Activated CD8-positive, alpha-beta T cell treated with anti-CD3 and anti-CD28 coated beads for 36 hours (primary cell): Measurements from ENCODE around the gene FAM98C. TPM values are rescaled to one million over a fixed set of nuclear protein-coding genes. Genes with fewer than 3 reads are reported as not detected.

Experiments
- ATAC-seq: fragments of 200-7000 bp; cut with Tn5 transposase; one replicate; pipeline ENCODE4 v1.10.0; 2021; ENCODE audit warnings: mild to moderate bottlenecking, moderate library complexity
- CTCF ChIA-PET: fragments of 350-600 bp; sonication (Branson Sonifier 250); formaldehyde crosslinking; loops from one replicate; lab custom pipeline; 2021; ENCODE audit warnings: antibody characterized with exemption; lab: Charles Lee
- POLR2A ChIA-PET: fragments of 350-600 bp; sonication (Branson Sonifier 250); formaldehyde crosslinking; loops from one replicate; lab custom pipeline; 2021; ENCODE audit warnings: antibody characterized with exemption; lab: Charles Lee
- DNase-seq: peaks from one replicate; pipeline ENCODE4 v3.0.0-alpha.2; 2020
- H3K27ac Mint-ChIP-seq: one replicate; pipeline ENCODE4 v1.8.0; 2021; ENCODE audit warnings: mild to moderate bottlenecking, mixed read lengths
- H3K27me3 Mint-ChIP-seq: one replicate; pipeline ENCODE4 v1.8.0; 2021; ENCODE audit warnings: mixed read lengths
- H3K36me3 Mint-ChIP-seq: one replicate; pipeline ENCODE4 v1.8.0; 2021; ENCODE audit warnings: low read depth, mixed read lengths
- H3K4me1 Mint-ChIP-seq: one replicate; pipeline ENCODE4 v1.8.0; 2021; ENCODE audit warnings: low read depth, mixed read lengths
- H3K4me3 Mint-ChIP-seq: one replicate; pipeline ENCODE4 v1.8.0; 2021; ENCODE audit warnings: mild to moderate bottlenecking, moderate library complexity, mixed read lengths
- H3K9me3 Mint-ChIP-seq: one replicate; pipeline ENCODE4 v1.8.0; 2021; ENCODE audit warnings: mixed read lengths
- CTCF ChIP-seq: fragments of 200-600 bp; IDR thresholded peaks from one replicate; pipeline ENCODE4 v1.8.0; 2022; ENCODE audit warnings: antibody characterized with exemption, mild to moderate bottlenecking
- intact Hi-C: fragments of 100-400 bp; cut with micrococcal nuclease; formaldehyde crosslinking; loops from one replicate; pipeline ENCODE4 v1.10.0; 2022
- total RNA-seq, 2 experiments: library from RNA; stranded (reverse); gene quantifications; one replicate each; pipeline ENCODE4 v1.2.3, GENCODE V29; 2021

The FAM98C gene
- total RNA-seq, 2 experiments from 2014 or later = 11.7 to 12.5 TPM

- ATAC-seq (peak; percentile 58), DNase-seq (peak; percentile 62)
- Mint-ChIP-seq H3K4me3 (no peak overlapping the region), H3K36me3 (no peaks in the 10 kb centered on the region), H3K27me3 (peaks cover 16% of the 10 kb centered on the region), H3K27ac (peak overlapping the region; percentile 90), H3K4me1 (peaks cover 29% of the 10 kb centered on the region), H3K9me3 (no peaks in the 10 kb centered on the region)
- intact Hi-C loops = no loop called here
- ChIA-PET CTCF (interaction anchor here (1.8 kb wide), 1 partner anchor 26 kb away, joined by 8 read pairs; the partner anchor contains the start of gene FAM98C), POLR2A (no interaction called here)
- no peak for TF ChIP-seq CTCF
Observed at GRCh38 chr19:38429055-38429810, 26.3 kb downstream of the FAM98C start.

- intact Hi-C loops = no loop called here
- no peaks in the 10 kb centered on the region for H3K9me3 Mint-ChIP-seq
- no peaks in the 10 kb centered on the region for H3K36me3 Mint-ChIP-seq
- ChIA-PET CTCF (no interaction called here), POLR2A (no interaction called here)
- H3K27me3 Mint-ChIP-seq = peaks cover 18% of the 10 kb centered on the region
- ATAC-seq (no peak), DNase-seq (no peak)
- H3K27ac Mint-ChIP-seq = peak overlapping the region; percentile 90
- no peak overlapping the region for H3K4me3 Mint-ChIP-seq
- H3K4me1 Mint-ChIP-seq = peaks cover 31% of the 10 kb centered on the region
- no peak for TF ChIP-seq CTCF
Observed at GRCh38 chr19:38429811-38430156, 26.9 kb downstream of the FAM98C start.

GRCh38 chr19:38430931-38431330 lies 28.0 kb downstream of the FAM98C start:
- H3K36me3 Mint-ChIP-seq = no peaks in the 10 kb centered on the region

GRCh38 chr19:38433268-38433733 lies 30.4 kb downstream of the FAM98C start, which contains the start of gene RYR1:
Gene RYR1 (plus strand): TSS chr19:38433691. CDS start chr19:38433830, 139 bp downstream.
- peak within 1 kb of the TSS; percentile 40 for H3K4me3 Mint-ChIP-seq
- intact Hi-C loops = no loop called here
- H3K36me3 Mint-ChIP-seq = no peaks in the 10 kb centered on the region
- no peaks in the 10 kb centered on the region for H3K9me3 Mint-ChIP-seq
- ChIA-PET CTCF (interaction anchor here (1.2 kb wide), 1 partner anchor 110 kb away, joined by 3 read pairs; no protein-coding TSS in a partner anchor), POLR2A (no interaction called here)
- no peak for TF ChIP-seq CTCF
- ATAC-seq (peak; percentile 75), DNase-seq (peak; percentile 73)
- H3K4me1 Mint-ChIP-seq = peaks cover 19% of the 10 kb centered on the region
- peaks cover 21% of the 10 kb centered on the region for H3K27me3 Mint-ChIP-seq
- H3K27ac Mint-ChIP-seq = no peak within 1 kb of the TSS

More at GRCh38 chr19:38430931-38431330, 28.0 kb downstream of the FAM98C start:
- H3K4me3 Mint-ChIP-seq = no peak overlapping the region
- POLR2A ChIA-PET = no interaction called here
- no peak for DNase-seq
- H3K27ac Mint-ChIP-seq = no peak overlapping the region
- H3K4me1 Mint-ChIP-seq = peaks cover 28% of the 10 kb centered on the region
- no peak for ATAC-seq
- intact Hi-C loops = no loop called here
- CTCF ChIA-PET = interaction anchor here (2.3 kb wide), 1 partner anchor 28 kb away, joined by 6 read pairs; the partner anchor contains the start of gene FAM98C
- H3K9me3 Mint-ChIP-seq = no peaks in the 10 kb centered on the region
- TF ChIP-seq CTCF = no peak
- H3K27me3 Mint-ChIP-seq = peaks cover 19% of the 10 kb centered on the region

- no peak for TF ChIP-seq CTCF
- H3K9me3 Mint-ChIP-seq = no peaks in the 10 kb centered on the region
- H3K27me3 Mint-ChIP-seq = peaks cover 21% of the 10 kb centered on the region
- no peaks in the 10 kb centered on the region for H3K36me3 Mint-ChIP-seq
- no peak overlapping the region for H3K27ac Mint-ChIP-seq
- ATAC-seq (no peak), DNase-seq (no peak)
- no peak overlapping the region for H3K4me3 Mint-ChIP-seq
- ChIA-PET POLR2A (interaction anchor here (0.6 kb wide), 1 partner anchor 511 kb away, joined by 3 read pairs; no protein-coding TSS in a partner anchor), CTCF (no interaction called here)
- peaks cover 10% of the 10 kb centered on the region for H3K4me1 Mint-ChIP-seq
- intact Hi-C loops = no loop called here
Observed at GRCh38 chr19:38434549-38435051, 31.7 kb downstream of the FAM98C start.
